ENCODE measurements around the gene ACKR3. TPM values are rescaled to one million over a fixed set of nuclear protein-coding genes. Genes with fewer than 3 reads are reported as not detected.

ACKR3 gene
- polyA plus RNA-seq, 1 donor from 2014 or later = 1.7 TPM

DNA sequence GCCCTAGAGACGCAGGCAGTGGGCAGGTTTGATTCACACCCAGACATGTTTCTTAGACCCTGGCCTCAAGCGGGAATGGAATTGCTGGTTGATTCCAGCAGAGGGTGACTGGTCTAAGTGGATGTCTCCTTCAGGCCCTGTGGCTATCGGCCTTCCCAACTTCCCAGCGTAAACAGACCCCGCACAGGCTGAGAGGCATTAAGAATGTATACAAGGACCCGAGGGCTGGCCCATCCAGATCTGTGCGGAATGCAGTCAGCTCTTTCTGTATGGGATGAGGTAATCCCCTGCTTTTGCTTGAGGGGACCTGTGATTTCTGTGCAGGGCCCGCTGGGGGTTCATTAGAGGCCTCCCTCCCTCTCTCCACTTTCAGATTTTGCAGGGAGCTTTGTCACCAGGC lies 6.5 kb downstream of the ACKR3 start:
- TF ChIP-seq, protein P1, sequence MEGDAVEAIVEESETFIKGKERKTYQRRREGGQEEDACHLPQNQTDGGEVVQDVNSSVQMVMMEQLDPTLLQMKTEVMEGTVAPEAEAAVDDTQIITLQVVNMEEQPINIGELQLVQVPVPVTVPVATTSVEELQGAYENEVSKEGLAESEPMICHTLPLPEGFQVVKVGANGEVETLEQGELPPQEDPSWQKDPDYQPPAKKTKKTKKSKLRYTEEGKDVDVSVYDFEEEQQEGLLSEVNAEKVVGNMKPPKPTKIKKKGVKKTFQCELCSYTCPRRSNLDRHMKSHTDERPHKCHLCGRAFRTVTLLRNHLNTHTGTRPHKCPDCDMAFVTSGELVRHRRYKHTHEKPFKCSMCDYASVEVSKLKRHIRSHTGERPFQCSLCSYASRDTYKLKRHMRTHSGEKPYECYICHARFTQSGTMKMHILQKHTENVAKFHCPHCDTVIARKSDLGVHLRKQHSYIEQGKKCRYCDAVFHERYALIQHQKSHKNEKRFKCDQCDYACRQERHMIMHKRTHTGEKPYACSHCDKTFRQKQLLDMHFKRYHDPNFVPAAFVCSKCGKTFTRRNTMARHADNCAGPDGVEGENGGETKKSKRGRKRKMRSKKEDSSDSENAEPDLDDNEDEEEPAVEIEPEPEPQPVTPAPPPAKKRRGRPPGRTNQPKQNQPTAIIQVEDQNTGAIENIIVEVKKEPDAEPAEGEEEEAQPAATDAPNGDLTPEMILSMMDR (IDR thresholded peaks at IDR 0.05; ENCODE audit: poor library complexity, severe bottlenecking) = no peak
- TF ChIP-seq, protein P2, sequence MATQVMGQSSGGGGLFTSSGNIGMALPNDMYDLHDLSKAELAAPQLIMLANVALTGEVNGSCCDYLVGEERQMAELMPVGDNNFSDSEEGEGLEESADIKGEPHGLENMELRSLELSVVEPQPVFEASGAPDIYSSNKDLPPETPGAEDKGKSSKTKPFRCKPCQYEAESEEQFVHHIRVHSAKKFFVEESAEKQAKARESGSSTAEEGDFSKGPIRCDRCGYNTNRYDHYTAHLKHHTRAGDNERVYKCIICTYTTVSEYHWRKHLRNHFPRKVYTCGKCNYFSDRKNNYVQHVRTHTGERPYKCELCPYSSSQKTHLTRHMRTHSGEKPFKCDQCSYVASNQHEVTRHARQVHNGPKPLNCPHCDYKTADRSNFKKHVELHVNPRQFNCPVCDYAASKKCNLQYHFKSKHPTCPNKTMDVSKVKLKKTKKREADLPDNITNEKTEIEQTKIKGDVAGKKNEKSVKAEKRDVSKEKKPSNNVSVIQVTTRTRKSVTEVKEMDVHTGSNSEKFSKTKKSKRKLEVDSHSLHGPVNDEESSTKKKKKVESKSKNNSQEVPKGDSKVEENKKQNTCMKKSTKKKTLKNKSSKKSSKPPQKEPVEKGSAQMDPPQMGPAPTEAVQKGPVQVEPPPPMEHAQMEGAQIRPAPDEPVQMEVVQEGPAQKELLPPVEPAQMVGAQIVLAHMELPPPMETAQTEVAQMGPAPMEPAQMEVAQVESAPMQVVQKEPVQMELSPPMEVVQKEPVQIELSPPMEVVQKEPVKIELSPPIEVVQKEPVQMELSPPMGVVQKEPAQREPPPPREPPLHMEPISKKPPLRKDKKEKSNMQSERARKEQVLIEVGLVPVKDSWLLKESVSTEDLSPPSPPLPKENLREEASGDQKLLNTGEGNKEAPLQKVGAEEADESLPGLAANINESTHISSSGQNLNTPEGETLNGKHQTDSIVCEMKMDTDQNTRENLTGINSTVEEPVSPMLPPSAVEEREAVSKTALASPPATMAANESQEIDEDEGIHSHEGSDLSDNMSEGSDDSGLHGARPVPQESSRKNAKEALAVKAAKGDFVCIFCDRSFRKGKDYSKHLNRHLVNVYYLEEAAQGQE (IDR thresholded peaks at IDR 0.05; ENCODE audit: borderline replicate concordance) = no peak
- TF ChIP-seq POLR2AphosphoS5 (IDR thresholded peaks at IDR 0.05) = no peak
- H3K9me3 ChIP-seq (ENCODE audit: low read length) = no peaks in the 10 kb centered on the region
- no peak overlapping the region for H2AFZ ChIP-seq (ENCODE audit: low read depth, low read length)
- H3K9me2 ChIP-seq (ENCODE audit: insufficient read depth, low read length) = no peaks in the 10 kb centered on the region
- no peak overlapping the region for H3K4me3 ChIP-seq (ENCODE audit: low read length)
- peaks cover 55% of the 10 kb centered on the region for H3K79me2 ChIP-seq (replicated peaks; ENCODE audit: insufficient read depth, low read length)
- H3F3A ChIP-seq (ENCODE audit: insufficient read depth, low read length, poor library complexity, severe bottlenecking) = no peaks in the 10 kb centered on the region
- peak overlapping the region; percentile 32 for H3K9ac ChIP-seq (ENCODE audit: low read length)
- H3K4me2 ChIP-seq (ENCODE audit: low read length) = no peak overlapping the region
- no peak overlapping the region for H3K27ac ChIP-seq (ENCODE audit: low read length)
- H3K36me3 ChIP-seq (ENCODE audit: insufficient read depth, low read length) = no peaks in the 10 kb centered on the region
- H4K20me1 ChIP-seq (ENCODE audit: insufficient read depth) = no peaks in the 10 kb centered on the region
- no peaks in the 10 kb centered on the region for H3K27me3 ChIP-seq (ENCODE audit: insufficient read depth, low read depth, low read length)

DNA sequence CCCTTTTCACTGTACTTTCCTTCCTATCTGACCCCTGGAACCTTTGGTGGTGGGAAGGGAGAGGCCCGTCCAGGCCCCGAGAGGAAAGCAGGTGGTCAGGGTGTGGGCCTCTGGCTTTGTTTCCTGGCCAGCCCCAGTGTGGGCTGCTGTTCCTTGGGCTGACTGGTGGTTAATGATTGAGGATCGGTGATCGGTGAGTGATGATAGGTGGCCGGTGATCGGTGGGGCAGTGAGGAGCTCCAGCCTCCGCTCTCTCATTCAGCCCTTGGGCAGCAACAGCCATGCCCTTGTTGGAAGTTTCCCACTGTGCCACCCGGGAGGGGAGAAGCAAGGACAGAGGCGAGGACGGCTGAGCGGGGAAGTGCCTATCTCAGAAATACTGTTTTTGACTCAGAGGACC lies 7.3 kb downstream of the ACKR3 start:
- Histone ChIP-seq H3K4me3 (ENCODE audit: low read length) (no peak overlapping the region), H4K20me1 (ENCODE audit: insufficient read depth) (no peaks in the 10 kb centered on the region), H3K9me2 (ENCODE audit: insufficient read depth, low read length) (no peaks in the 10 kb centered on the region), H3K27me3 (ENCODE audit: insufficient read depth, low read depth, low read length) (no peaks in the 10 kb centered on the region), H3K9me3 (ENCODE audit: low read length) (no peaks in the 10 kb centered on the region), H3K4me2 (ENCODE audit: low read length) (no peak overlapping the region), H3K79me2 (replicated peaks; ENCODE audit: insufficient read depth, low read length) (peaks cover 46% of the 10 kb centered on the region), H3K36me3 (ENCODE audit: insufficient read depth, low read length) (no peaks in the 10 kb centered on the region), H3K9ac (ENCODE audit: low read length) (no peak overlapping the region), H3K27ac (ENCODE audit: low read length) (no peak overlapping the region), H2AFZ (ENCODE audit: low read depth, low read length) (no peak overlapping the region), H3F3A (ENCODE audit: insufficient read depth, low read length, poor library complexity, severe bottlenecking) (no peaks in the 10 kb centered on the region)
- TF ChIP-seq TAF1 (IDR thresholded peaks at IDR 0.05; ENCODE audit: low read depth) (no peak), RAD21 (conservative IDR thresholded peaks at IDR 0.05) (no peak), POLR2AphosphoS5 (IDR thresholded peaks at IDR 0.05) (no peak), MXI1 (conservative IDR thresholded peaks at IDR 0.05; ENCODE audit: poor library complexity, severe bottlenecking) (no peak), SMC3 (conservative IDR thresholded peaks at IDR 0.05; ENCODE audit: poor library complexity) (no peak)
- TF ChIP-seq, protein P2 (IDR thresholded peaks at IDR 0.05; ENCODE audit: borderline replicate concordance) = no peak
- TF ChIP-seq, protein P1 (IDR thresholded peaks at IDR 0.05; ENCODE audit: poor library complexity, severe bottlenecking) = no peak
